ENCODE results near the gene SLC7A7.
"Not testable (repeated sequence)": the region's sequence is repeated elsewhere in the genome, so short reads cannot be mapped to it uniquely, and the experiment has no call there.

SLC7A7 gene

DNA sequence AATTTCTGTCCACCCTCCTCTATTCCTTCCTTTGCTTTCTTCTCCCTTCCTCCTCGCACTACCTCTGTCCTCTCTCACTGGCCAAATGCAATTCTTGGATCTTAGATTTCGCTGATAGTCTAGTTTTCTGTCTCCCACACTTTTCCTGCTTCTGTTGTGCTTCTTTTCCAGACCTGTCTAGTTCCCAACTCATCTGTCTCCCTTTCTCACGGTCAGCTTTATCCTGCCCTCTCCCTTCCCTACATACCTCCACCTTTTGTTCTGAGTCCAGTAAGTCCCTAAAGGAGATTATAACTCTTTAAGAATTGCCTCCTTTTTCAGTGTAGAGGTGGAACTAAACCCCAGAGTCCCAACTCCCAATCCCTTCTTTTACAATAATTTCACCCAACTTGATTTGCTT lies 20.3 kb upstream of the SLC7A7 start:
- Histone ChIP-seq H3K27ac (ENCODE audit: low read depth, low read length) (peak overlapping the region; percentile 88), H3K27me3 (ENCODE audit: insufficient read depth, low read length) (no peaks in the 10 kb centered on the region)

GRCh38 chr14:22830443-22831010 lies 15.3 kb upstream of the SLC7A7 start:
- peaks cover 20% of the 10 kb centered on the region for H3K79me2 ChIP-seq (ENCODE audit: control insufficient read depth, insufficient read depth, low read length, unreplicated experiment)
- no peak overlapping the region for H2AFZ ChIP-seq (ENCODE audit: low read length, unreplicated experiment)
- no peaks in the 10 kb centered on the region for H3K27me3 ChIP-seq (ENCODE audit: insufficient read depth, low read length)
- H3K27ac ChIP-seq (ENCODE audit: low read depth, low read length) = peak overlapping the region; percentile 9; the same call in 1 of the 2 replicates
- H3K4me3 ChIP-seq (ENCODE audit: low read depth, low read length) = peak overlapping the region; percentile 97
- H3K4me1 ChIP-seq (ENCODE audit: control insufficient read depth, insufficient read depth, low read length, unreplicated experiment) = peaks cover 12% of the 10 kb centered on the region
- peaks cover 3% of the 10 kb centered on the region; the same call in 1 of the 2 replicates for H3K36me3 ChIP-seq (ENCODE audit: insufficient read depth, low read length)

More for the DNA sequence above, 20.3 kb upstream of the SLC7A7 start:
- Histone ChIP-seq H3K79me2 (ENCODE audit: control insufficient read depth, insufficient read depth, low read length, unreplicated experiment) (peaks cover 59% of the 10 kb centered on the region), H3K4me1 (ENCODE audit: control insufficient read depth, insufficient read depth, low read length, unreplicated experiment) (peaks cover 34% of the 10 kb centered on the region), H3K4me3 (ENCODE audit: low read depth, low read length) (no peak overlapping the region; the same call in 1 of the 2 replicates), H3K36me3 (ENCODE audit: insufficient read depth, low read length) (peaks cover 3% of the 10 kb centered on the region; the same call in 1 of the 2 replicates), H2AFZ (ENCODE audit: low read length, unreplicated experiment) (no peak overlapping the region)

DNA sequence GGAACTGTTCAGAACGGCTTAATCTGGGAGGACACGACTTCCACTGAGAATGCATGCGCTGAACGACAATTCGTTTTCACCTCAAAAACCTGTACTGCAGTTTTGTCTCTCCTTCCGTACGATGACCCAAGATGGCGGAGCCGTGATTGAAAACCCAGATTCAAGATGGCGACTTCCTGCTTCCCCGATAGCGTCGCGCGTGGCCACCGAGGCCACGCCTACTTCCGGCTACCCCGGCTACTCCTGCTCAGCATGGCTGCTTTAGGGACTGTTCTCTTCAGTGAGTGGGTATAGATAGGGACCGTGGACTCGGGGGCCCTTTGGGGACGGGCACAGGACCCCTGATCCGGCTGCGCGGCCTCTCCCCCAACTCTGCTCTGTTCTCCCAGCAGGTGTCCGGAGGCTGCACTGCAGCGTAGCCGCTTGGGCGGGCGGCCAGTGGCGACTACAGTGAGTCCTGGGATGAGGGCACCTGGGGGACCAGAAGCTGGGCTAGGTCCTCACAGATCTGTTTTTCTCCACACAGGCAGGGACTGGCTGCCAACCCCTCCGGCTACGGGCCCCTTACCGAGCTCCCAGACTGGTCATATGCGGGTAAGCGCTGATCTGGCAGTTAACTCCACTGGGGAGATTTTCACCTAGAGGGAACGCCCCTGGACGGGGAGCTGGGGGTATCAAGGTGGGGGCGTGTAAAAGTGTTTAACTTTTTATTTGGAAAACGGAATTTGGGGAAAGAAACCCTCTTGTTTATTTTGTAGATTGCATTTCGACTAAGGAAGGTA lies 14.6 kb upstream of the SLC7A7 start, which contains the start of gene MRPL52:
TSS of gene MRPL52 (plus strand) at position 227 of the 782 bp plus-strand sequence. CDS start at position 253, 26 bp downstream.
- Histone ChIP-seq H3K27ac (ENCODE audit: low read depth, low read length) (peak within 1 kb of the TSS; percentile 31; the same call in 1 of the 2 replicates), H3K4me3 (ENCODE audit: low read depth, low read length) (peak within 1 kb of the TSS; percentile 97), H3K79me2 (ENCODE audit: control insufficient read depth, insufficient read depth, low read length, unreplicated experiment) (peaks cover 20% of the 10 kb centered on the region), H3K27me3 (ENCODE audit: insufficient read depth, low read length) (no peaks in the 10 kb centered on the region), H3K4me1 (ENCODE audit: control insufficient read depth, insufficient read depth, low read length, unreplicated experiment) (peaks cover 14% of the 10 kb centered on the region), H2AFZ (ENCODE audit: low read length, unreplicated experiment) (peak within 1 kb of the TSS; percentile 96), H3K36me3 (ENCODE audit: insufficient read depth, low read length) (peaks cover 3% of the 10 kb centered on the region; the same call in 1 of the 2 replicates)

GRCh38 chr14:22829076-22829660 lies 13.9 kb upstream of the SLC7A7 start:
- not testable (repeated sequence) for H3K27me3 ChIP-seq (ENCODE audit: insufficient read depth, low read length); H3K36me3 ChIP-seq (ENCODE audit: insufficient read depth, low read length)
- H3K27ac ChIP-seq (ENCODE audit: low read depth, low read length) = peak overlapping the region; percentile 31; the same call in 1 of the 2 replicates
- peaks cover 20% of the 10 kb centered on the region for H3K79me2 ChIP-seq (ENCODE audit: control insufficient read depth, insufficient read depth, low read length, unreplicated experiment)
- H3K4me1 ChIP-seq (ENCODE audit: control insufficient read depth, insufficient read depth, low read length, unreplicated experiment) = peaks cover 21% of the 10 kb centered on the region
- H3K4me3 ChIP-seq (ENCODE audit: low read depth, low read length) = peak overlapping the region; percentile 97
- H2AFZ ChIP-seq (ENCODE audit: low read length, unreplicated experiment) = peak overlapping the region; percentile 96

- peak overlapping the region; percentile 9; the same call in 1 of the 2 replicates for H3K4me3 ChIP-seq (ENCODE audit: low read depth, low read length)
- peaks cover 1% of the 10 kb centered on the region for H3K79me2 ChIP-seq (ENCODE audit: control insufficient read depth, insufficient read depth, low read length, unreplicated experiment)
- peak overlapping the region; percentile 70 for H2AFZ ChIP-seq (ENCODE audit: low read length, unreplicated experiment)
- no peaks in the 10 kb centered on the region for H3K27me3 ChIP-seq (ENCODE audit: insufficient read depth, low read length)
- H3K36me3 ChIP-seq (ENCODE audit: insufficient read depth, low read length) = no peaks in the 10 kb centered on the region
- peaks cover 23% of the 10 kb centered on the region for H3K4me1 ChIP-seq (ENCODE audit: control insufficient read depth, insufficient read depth, low read length, unreplicated experiment)
- peak overlapping the region; percentile 55 for H3K27ac ChIP-seq (ENCODE audit: low read depth, low read length)
These were observed 9.6 kb upstream of the SLC7A7 start for GRCh38 chr14:22824711-22825359.

GRCh38 chr14:22822571-22823098 lies 7.4 kb upstream of the SLC7A7 start:
- peak overlapping the region; percentile 77 for H2AFZ ChIP-seq (ENCODE audit: low read length, unreplicated experiment)
- peak overlapping the region; percentile 74 for H3K4me3 ChIP-seq (ENCODE audit: low read depth, low read length)
- H3K27ac ChIP-seq (ENCODE audit: low read depth, low read length) = peak overlapping the region; percentile 29; the same call in 1 of the 2 replicates
- H3K4me1 ChIP-seq (ENCODE audit: control insufficient read depth, insufficient read depth, low read length, unreplicated experiment) = peaks cover 33% of the 10 kb centered on the region
- H3K79me2 ChIP-seq (ENCODE audit: control insufficient read depth, insufficient read depth, low read length, unreplicated experiment) = no peaks in the 10 kb centered on the region
- H3K27me3 ChIP-seq (ENCODE audit: insufficient read depth, low read length) = no peaks in the 10 kb centered on the region
- no peaks in the 10 kb centered on the region for H3K36me3 ChIP-seq (ENCODE audit: insufficient read depth, low read length)

DNA sequence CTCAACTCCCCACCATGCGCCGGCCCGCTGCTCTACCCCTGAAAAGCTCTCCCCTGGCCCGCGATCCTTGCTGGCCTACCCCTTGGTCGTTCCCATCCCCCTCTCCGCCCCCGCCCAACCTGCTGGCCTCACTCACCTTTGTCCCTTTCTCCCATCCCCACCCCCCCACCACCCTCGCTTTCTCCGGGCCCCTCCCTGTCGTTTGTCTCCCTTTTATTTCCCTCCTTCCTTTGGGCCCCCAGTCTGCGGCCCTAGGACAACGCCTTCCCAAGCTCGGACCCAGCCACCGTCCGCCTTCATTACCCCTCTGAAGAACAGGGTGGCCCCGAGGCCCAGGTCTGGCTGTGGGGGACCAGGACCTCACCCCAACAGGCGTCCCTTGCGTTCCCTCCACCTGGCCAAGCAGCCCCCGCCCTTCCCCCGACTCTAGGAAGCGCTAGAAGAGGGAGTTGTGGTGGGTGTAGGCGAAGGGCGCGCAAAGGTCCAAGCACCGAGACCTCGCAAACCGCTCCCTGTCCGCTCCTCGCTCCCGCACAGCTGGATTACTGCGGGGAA lies 6.9 kb upstream of the SLC7A7 start:
- peak overlapping the region; percentile 70 for H2AFZ ChIP-seq (ENCODE audit: low read length, unreplicated experiment)
- peak overlapping the region; percentile 74 for H3K4me3 ChIP-seq (ENCODE audit: low read depth, low read length)
- H3K36me3 ChIP-seq (ENCODE audit: insufficient read depth, low read length) = no peaks in the 10 kb centered on the region
- no peak overlapping the region for H3K27ac ChIP-seq (ENCODE audit: low read depth, low read length)
- H3K4me1 ChIP-seq (ENCODE audit: control insufficient read depth, insufficient read depth, low read length, unreplicated experiment) = peaks cover 33% of the 10 kb centered on the region
- no peaks in the 10 kb centered on the region for H3K27me3 ChIP-seq (ENCODE audit: insufficient read depth, low read length)
- no peaks in the 10 kb centered on the region for H3K79me2 ChIP-seq (ENCODE audit: control insufficient read depth, insufficient read depth, low read length, unreplicated experiment)

GRCh38 chr14:22821193-22822015 lies 6.2 kb upstream of the SLC7A7 start:
- Histone ChIP-seq H3K27me3 (ENCODE audit: insufficient read depth, low read length) (no peaks in the 10 kb centered on the region), H3K36me3 (ENCODE audit: insufficient read depth, low read length) (no peaks in the 10 kb centered on the region), H3K4me3 (ENCODE audit: low read depth, low read length) (no peak overlapping the region), H2AFZ (ENCODE audit: low read length, unreplicated experiment) (no peak overlapping the region), H3K27ac (ENCODE audit: low read depth, low read length) (no peak overlapping the region), H3K4me1 (ENCODE audit: control insufficient read depth, insufficient read depth, low read length, unreplicated experiment) (peaks cover 33% of the 10 kb centered on the region), H3K79me2 (ENCODE audit: control insufficient read depth, insufficient read depth, low read length, unreplicated experiment) (no peaks in the 10 kb centered on the region)

GRCh38 chr14:22820731-22821130 lies 5.5 kb upstream of the SLC7A7 start:
- peaks cover 33% of the 10 kb centered on the region for H3K4me1 ChIP-seq (ENCODE audit: control insufficient read depth, insufficient read depth, low read length, unreplicated experiment)
- H3K27ac ChIP-seq (ENCODE audit: low read depth, low read length) = no peak overlapping the region
- no peak overlapping the region for H2AFZ ChIP-seq (ENCODE audit: low read length, unreplicated experiment)
- H3K27me3 ChIP-seq (ENCODE audit: insufficient read depth, low read length) = no peaks in the 10 kb centered on the region
- no peaks in the 10 kb centered on the region for H3K36me3 ChIP-seq (ENCODE audit: insufficient read depth, low read length)
- H3K79me2 ChIP-seq (ENCODE audit: control insufficient read depth, insufficient read depth, low read length, unreplicated experiment) = no peaks in the 10 kb centered on the region
- H3K4me3 ChIP-seq (ENCODE audit: low read depth, low read length) = no peak overlapping the region
